GM23248 (cell line): ENCODE results near the gene ACOT7. TPM values are rescaled to one million over a fixed set of nuclear protein-coding genes. Genes with fewer than 3 reads are reported as not detected.
A peak's percentile ranks its signal among the peaks of the same experiment; 100 is the strongest.

ENCODE experiments used
- DNase-seq: peaks from one replicate; pipeline ENCODE4 v3.0.0-alpha.2; 2015
- H2AFZ ChIP-seq: fragments of 200-600 bp; sonication (generic); 2 replicates; pipeline ENCODE4 v1.6.1; 2016; ENCODE audit warnings: antibody characterized with exemption
- H3F3A ChIP-seq: fragments of 200-600 bp; sonication (generic); 2 replicates; pipeline ENCODE4 v1.6.1; 2016; ENCODE audit warnings: mild to moderate bottlenecking, antibody characterized with exemption, mixed run types; ENCODE audit not compliant: insufficient read depth
- H3K27ac ChIP-seq: fragments of 200-600 bp; sonication (generic); 2 replicates; pipeline ENCODE4 v1.5.1; 2016; ENCODE audit warnings: mild to moderate bottlenecking
- H3K27me3 ChIP-seq: fragments of 200-600 bp; sonication (generic); replicated peaks from 2 replicates; pipeline ENCODE4 v1.6.1; 2016; ENCODE audit warnings: mild to moderate bottlenecking; ENCODE audit not compliant: insufficient read depth
- H3K36me3 ChIP-seq: fragments of 200-600 bp; sonication (generic); 2 replicates; pipeline ENCODE4 v1.6.1; 2016; ENCODE audit warnings: low read depth, mild to moderate bottlenecking
- H3K4me1 ChIP-seq: fragments of 200-600 bp; sonication (generic); 2 replicates; pipeline ENCODE4 v1.6.1; 2016; ENCODE audit warnings: mild to moderate bottlenecking; ENCODE audit not compliant: insufficient read depth
- H3K4me2 ChIP-seq: fragments of 200-600 bp; sonication (generic); one replicate; pipeline ENCODE4 v1.6.1; 2016; ENCODE audit warnings: mild to moderate bottlenecking; ENCODE audit not compliant: unreplicated experiment
- H3K4me3 ChIP-seq: fragments of 200-600 bp; sonication (generic); 2 replicates; pipeline ENCODE4 v1.5.1; 2016; ENCODE audit warnings: mild to moderate bottlenecking
- H3K79me2 ChIP-seq: fragments of 200-600 bp; sonication (generic); 2 replicates; pipeline ENCODE4 v1.6.1; 2016; ENCODE audit warnings: mild to moderate bottlenecking; ENCODE audit not compliant: insufficient read depth
- H3K9ac ChIP-seq: fragments of 200-600 bp; sonication (generic); 2 replicates; pipeline ENCODE4 v1.6.1; 2016; ENCODE audit warnings: mild to moderate bottlenecking
- H3K9me2 ChIP-seq: fragments of 200-600 bp; sonication (generic); 2 replicates; pipeline ENCODE4 v1.6.1; 2016; ENCODE audit warnings: mixed run types, mild to moderate bottlenecking, moderate library complexity; ENCODE audit not compliant: insufficient read depth
- H3K9me3 ChIP-seq: fragments of 200-600 bp; sonication (generic); one replicate; pipeline ENCODE4 v1.6.1; 2017; ENCODE audit warnings: low read depth
- H4K20me1 ChIP-seq: fragments of 200-600 bp; sonication (generic); 2 replicates; pipeline ENCODE4 v1.6.0; 2016; ENCODE audit not compliant: insufficient read depth
- EZH2 ChIP-seq: fragments of 200-600 bp; sonication (generic); IDR thresholded peaks from 2 replicates; pipeline ENCODE4 v1.6.1; 2018; ENCODE audit warnings: antibody characterized with exemption, mild to moderate bottlenecking; ENCODE audit not compliant: insufficient read depth, poor library complexity, severe bottlenecking
- EZH2phosphoT487 ChIP-seq: fragments of 200-600 bp; sonication (generic); IDR thresholded peaks from 2 replicates; pipeline ENCODE4 v1.6.1; 2018; ENCODE audit warnings: antibody characterized with exemption, moderate library complexity, mild to moderate bottlenecking, low read depth; ENCODE audit not compliant: insufficient read depth
- WGBS, 2 experiments: methylation state at CpG; one replicate each; pipeline ENCODE4 v1.1.6; 2015 to 2017; ENCODE audit warnings: low lambda C conversion rate in 2 of 2, low coverage in 1 of 2; ENCODE audit errors: missing lambda C conversion rate in 2 of 2; 5-methylcytosine and 5-hydroxymethylcytosine counted together
- in situ Hi-C: fragments of 300-500 bp; cut with MboI; formaldehyde crosslinking; loops from 2 replicates; pipeline ENCODE4 v1.15.0; 2020
- polyA plus RNA-seq: library from polyadenylated mRNA; unstranded; fragments of >200 nt; fragmentation: Nextera tagmentation; extraction: Ambion mirVana; gene quantifications from 2 replicates; pipeline ENCODE4 v1.2.1, GENCODE V29; 2016
- total RNA-seq: library from RNA; depleted of rRNA; stranded (reverse); fragments of >200 nt; shearing (Covaris generic); gene quantifications from 2 replicates; pipeline ENCODE4 v1.2.3, GENCODE V29; 2014

The ACOT7 gene
- total and polyA plus RNA-seq, 2 experiments from 2014 or later, result 25.7 to 74.7 TPM

DNA sequence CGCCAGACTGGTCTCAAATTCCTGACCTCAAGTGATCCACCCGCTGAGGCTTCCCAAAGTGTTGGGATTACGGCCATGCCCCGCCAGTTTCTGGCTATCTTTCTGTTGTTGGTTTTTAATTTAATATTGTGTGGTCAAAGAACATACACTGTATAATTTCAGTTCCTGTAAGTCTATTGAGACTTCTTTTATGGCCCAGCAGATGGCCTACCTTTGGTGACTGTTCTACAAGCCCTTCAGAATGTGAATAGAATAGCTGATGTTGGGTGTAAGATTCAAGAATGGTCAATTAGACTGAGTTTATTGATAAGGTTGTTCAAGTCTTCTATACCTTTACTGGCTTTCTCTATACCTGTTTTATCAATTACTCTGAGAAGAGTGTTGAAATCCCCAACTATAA lies 15.5 kb upstream of the ACOT7 start:
- WGBS, 2 experiments, result 65 to 72% methylated on average over 4 of the region's 4 CpGs
- no peak for TF ChIP-seq EZH2phosphoT487
- in situ Hi-C loops, result no loop called here
- H3K9me3 ChIP-seq, result no peaks in the 10 kb centered on the region
- no peak overlapping the region for H2AFZ ChIP-seq
- no peaks in the 10 kb centered on the region for H3K79me2 ChIP-seq
- 0 out of 2 replicates have a peak, but pooled peaks cover 6% of the 10 kb centered on the region for H3K27me3 ChIP-seq
- no peaks in the 10 kb centered on the region for H3K36me3 ChIP-seq
- H3K9ac ChIP-seq, result no peak overlapping the region
- no peak overlapping the region for H3K27ac ChIP-seq
- H3K4me3 ChIP-seq, result no peak overlapping the region
- no peak overlapping the region for H3K4me2 ChIP-seq
- no peak for DNase-seq
- H3K9me2 ChIP-seq, result no peaks in the 10 kb centered on the region
- no peaks in the 10 kb centered on the region for H4K20me1 ChIP-seq
- no peaks in the 10 kb centered on the region for H3F3A ChIP-seq
- H3K4me1 ChIP-seq, result no peaks in the 10 kb centered on the region

DNA sequence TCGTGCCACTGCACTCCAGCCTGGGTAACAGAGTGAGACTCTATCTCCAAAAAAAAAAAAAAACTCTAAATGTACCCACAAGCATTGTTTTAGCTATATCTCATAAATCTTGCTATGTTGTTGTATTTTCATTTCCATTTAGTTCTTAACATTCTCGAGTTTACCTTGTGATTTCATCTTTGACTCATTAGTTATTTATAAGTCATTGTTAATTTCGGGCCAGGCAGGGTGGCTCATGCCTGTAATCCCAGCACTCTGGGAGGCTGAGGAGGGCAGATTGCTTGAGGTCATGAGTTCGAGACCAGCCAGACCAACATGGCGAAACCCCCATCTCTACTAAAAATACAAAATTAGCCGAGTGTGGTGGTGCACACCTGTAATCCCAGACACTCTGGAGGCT lies 14.5 kb upstream of the ACOT7 start:
- TF ChIP-seq EZH2phosphoT487 (no peak), EZH2 (no peak)
- Histone ChIP-seq H3K36me3 (no peaks in the 10 kb centered on the region), H3F3A (no peaks in the 10 kb centered on the region), H3K79me2 (no peaks in the 10 kb centered on the region), H3K27me3 (0 out of 2 replicates have a peak, but pooled peaks cover 6% of the 10 kb centered on the region), H3K4me1 (no peaks in the 10 kb centered on the region), H3K4me2 (no peak overlapping the region), H3K9me3 (no peaks in the 10 kb centered on the region), H4K20me1 (no peaks in the 10 kb centered on the region), H3K4me3 (no peak overlapping the region), H3K27ac (no peak overlapping the region), H3K9me2 (no peaks in the 10 kb centered on the region), H2AFZ (no peak overlapping the region), H3K9ac (no peak overlapping the region)
- in situ Hi-C loops, result no loop called here
- WGBS, 2 experiments, result 72 to 74% methylated on average over 6 of the region's 6 CpGs
- no peak for DNase-seq

DNA sequence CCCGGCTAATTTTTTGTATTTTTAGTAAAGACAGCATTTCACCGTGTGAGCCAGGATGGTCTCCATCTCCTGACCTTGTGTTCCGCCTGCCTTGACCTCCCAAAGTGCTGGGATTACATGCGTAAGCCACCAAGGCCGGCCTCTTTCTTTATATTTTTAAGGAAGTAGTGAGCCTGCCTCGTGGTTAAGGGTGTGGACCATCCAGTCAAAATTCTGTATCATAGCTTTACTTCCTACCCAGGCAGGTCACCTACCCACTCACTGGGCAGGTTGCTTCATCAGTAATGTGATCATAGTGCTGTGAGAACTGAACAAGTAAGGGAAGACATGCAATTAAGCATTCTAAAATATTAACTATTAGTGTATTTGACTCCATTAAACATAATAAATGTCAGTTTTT lies 8.1 kb upstream of the ACOT7 start:
- H3K27ac ChIP-seq, result no peak overlapping the region
- in situ Hi-C loops, result no loop called here
- no peak overlapping the region for H3K4me3 ChIP-seq
- H3K9me2 ChIP-seq, result no peaks in the 10 kb centered on the region
- no peaks in the 10 kb centered on the region for H3K79me2 ChIP-seq
- no peak overlapping the region for H3K9ac ChIP-seq
- no peaks in the 10 kb centered on the region for H3K9me3 ChIP-seq
- no peak overlapping the region for H3K4me2 ChIP-seq
- H3K4me1 ChIP-seq, result no peaks in the 10 kb centered on the region
- no peaks in the 10 kb centered on the region for H3F3A ChIP-seq
- H3K27me3 ChIP-seq, result no peaks in the 10 kb centered on the region
- no peaks in the 10 kb centered on the region for H3K36me3 ChIP-seq
- H4K20me1 ChIP-seq, result no peaks in the 10 kb centered on the region
- TF ChIP-seq EZH2 (no peak), EZH2phosphoT487 (no peak)
- no peak overlapping the region for H2AFZ ChIP-seq
- 71 to 74% methylated on average over 6 of the region's 6 CpGs for WGBS, 2 experiments
- peak; percentile 24 for DNase-seq

DNA sequence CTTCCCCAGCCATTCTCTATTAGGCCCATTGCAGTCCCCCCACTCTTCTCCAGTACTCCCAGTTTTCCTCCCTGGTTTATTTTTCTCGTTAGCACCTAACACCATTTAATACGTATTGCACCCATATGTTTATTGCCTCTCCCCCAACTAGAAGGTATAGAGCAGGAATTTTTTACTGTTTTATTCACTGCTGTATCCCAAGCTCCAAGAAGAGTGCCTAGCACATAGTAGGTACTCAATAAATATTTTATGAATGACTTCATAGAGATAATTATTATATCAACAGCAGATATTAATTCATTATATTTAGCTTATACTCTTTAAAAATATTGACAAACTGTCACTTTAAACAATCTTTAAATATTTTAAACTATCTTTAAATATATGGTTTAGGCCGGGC lies 5.7 kb upstream of the ACOT7 start:
- Histone ChIP-seq H3F3A (no peaks in the 10 kb centered on the region), H4K20me1 (no peaks in the 10 kb centered on the region), H2AFZ (no peak overlapping the region), H3K79me2 (no peaks in the 10 kb centered on the region), H3K4me1 (peaks cover under 1% of the 10 kb centered on the region; the same call in 1 of the 2 replicates), H3K36me3 (no peaks in the 10 kb centered on the region), H3K9ac (no peak overlapping the region), H3K4me2 (no peak overlapping the region), H3K27ac (no peak overlapping the region), H3K9me3 (no peaks in the 10 kb centered on the region), H3K27me3 (no peaks in the 10 kb centered on the region), H3K4me3 (no peak overlapping the region), H3K9me2 (no peaks in the 10 kb centered on the region)
- in situ Hi-C loops, result no loop called here
- DNase-seq, result no peak
- no peak for TF ChIP-seq EZH2
- TF ChIP-seq EZH2phosphoT487, result no peak
- WGBS, 2 experiments, result 75 to 77% methylated on average over 3 of the region's 3 CpGs

DNA sequence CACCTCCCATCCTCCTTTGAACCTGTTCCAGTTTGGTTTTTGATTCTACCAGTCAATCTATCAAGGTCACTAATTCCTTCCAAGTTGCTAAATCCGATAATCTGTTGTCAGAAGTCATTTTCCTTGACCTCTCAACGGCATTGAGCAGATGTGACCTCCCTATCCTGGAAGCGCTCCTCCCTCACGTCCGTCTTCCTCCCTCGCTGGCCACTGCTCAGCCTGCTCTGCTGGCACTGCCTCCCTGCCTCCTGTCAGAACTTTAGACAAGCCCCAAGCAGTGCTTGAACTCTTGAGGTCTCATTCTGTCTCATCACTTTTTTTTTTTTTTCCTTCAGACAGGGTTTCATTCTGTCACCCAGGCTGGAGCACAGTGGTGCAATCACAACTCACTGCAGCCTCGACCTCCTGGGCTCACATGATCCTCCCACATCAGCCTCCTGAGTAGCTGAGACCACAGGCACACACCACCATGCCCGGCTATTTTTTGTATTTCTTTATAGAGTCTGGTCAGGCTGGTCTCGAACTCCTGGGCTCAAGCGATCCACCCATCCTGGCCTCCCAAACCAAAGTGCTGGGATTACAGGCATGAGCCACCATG lies 4.4 kb upstream of the ACOT7 start:
- H3K79me2 ChIP-seq, result no peaks in the 10 kb centered on the region
- TF ChIP-seq EZH2phosphoT487 (no peak), EZH2 (no peak)
- H3K9me3 ChIP-seq, result no peaks in the 10 kb centered on the region
- no peak overlapping the region for H3K4me2 ChIP-seq
- H3K9me2 ChIP-seq, result no peaks in the 10 kb centered on the region
- no peak overlapping the region for H3K27ac ChIP-seq
- H4K20me1 ChIP-seq, result no peaks in the 10 kb centered on the region
- no peak for DNase-seq
- no peak overlapping the region for H3K4me3 ChIP-seq
- H3K4me1 ChIP-seq, result peaks cover 4% of the 10 kb centered on the region; the same call in 1 of the 2 replicates
- H3K9ac ChIP-seq, result no peak overlapping the region
- H3K27me3 ChIP-seq, result no peaks in the 10 kb centered on the region
- H2AFZ ChIP-seq, result no peak overlapping the region
- H3K36me3 ChIP-seq, result no peaks in the 10 kb centered on the region
- 60 to 66% methylated on average over 10 of the region's 10 CpGs for WGBS, 2 experiments
- no peaks in the 10 kb centered on the region for H3F3A ChIP-seq
- in situ Hi-C loops, result no loop called here
